Esophagus muscularis mucosa (tissue), 4 donors: ENCODE results near the gene SFRP5. TPM values are rescaled to one million over a fixed set of nuclear protein-coding genes. Genes with fewer than 3 reads are reported as not detected.

ENCODE experiments used
- DNase-seq: peaks from one replicate; pipeline ENCODE4 v3.0.0-alpha.2; 2017; ENCODE audit errors: extremely low spot score
- H3K27ac ChIP-seq, 4 donors: fragments of 200-600 bp; sonication (generic); replicated peaks in 1 of 4; 1 replicate in 3 of 4; 2 replicates in 1 of 4; pipeline ENCODE4 v1.5.1; 2016 to 2019; ENCODE audit warnings: mild to moderate bottlenecking in 1 of 4
- H3K27me3 ChIP-seq, 4 donors: fragments of 200-600 bp; sonication (generic); one replicate each; pipeline versions ENCODE4 v1.5.1 to v1.6.0; 2016 to 2019
- H3K36me3 ChIP-seq, 4 donors: fragments of 200-600 bp; sonication (generic); one replicate each; pipeline ENCODE4 v1.5.1; 2016 to 2019
- H3K4me1 ChIP-seq, 4 donors: fragments of 200-600 bp; sonication (generic); one replicate each; pipeline ENCODE4 v1.5.1; 2016 to 2019
- H3K4me3 ChIP-seq, 4 donors: fragments of 200-600 bp; sonication (generic); 1 replicate in 2 of 4; 2 replicates in 2 of 4; pipeline ENCODE4 v1.5.1; 2016 to 2019; ENCODE audit warnings: mild to moderate bottlenecking in 4 of 4, moderate library complexity in 1 of 4
- H3K9me3 ChIP-seq, 4 donors: fragments of 200-600 bp; sonication (generic); 1 replicate in 3 of 4; 2 replicates in 1 of 4; pipeline ENCODE4 v1.5.1; 2016 to 2019
- EP300 ChIP-seq: sonication (generic); formaldehyde crosslinking; IDR thresholded peaks from one replicate; pipeline ENCODE4 v1.6.1; 2017; ENCODE audit warnings: antibody characterized with exemption
- POLR2A ChIP-seq: fragments of 450-650 bp; IDR thresholded peaks from one replicate; pipeline ENCODE4 v1.6.1; 2017; ENCODE audit warnings: antibody characterized with exemption, moderate library complexity, mild to moderate bottlenecking, low read depth
- POLR2AphosphoS5 ChIP-seq, 2 donors: sonication (generic); formaldehyde crosslinking; IDR thresholded peaks; one replicate each; pipeline ENCODE4 v1.6.1; 2017; ENCODE audit warnings: antibody characterized with exemption in 2 of 2
- WGBS: methylation state at CpG from one replicate; pipeline ENCODE4 v1.1.5; 2018; 5-methylcytosine and 5-hydroxymethylcytosine counted together
- intact Hi-C: fragments of 100-400 bp; cut with DNase I; formaldehyde crosslinking; loops from one replicate; pipeline ENCODE4 v1.15.1; 2023
- total RNA-seq, 4 donors: library from RNA; depleted of rRNA; stranded (reverse); fragments of >200 nt; gene quantifications; one replicate each; pipeline versions ENCODE4 v1.1.0 to v1.2.1, GENCODE V29; 2016
- TF ChIP-seq, protein P1 (sequence below), 3 experiments: fragments of 200-600 bp in 2 of 3; fragments of 450-650 bp in 1 of 3; sonication (generic) in 2 of 3; IDR thresholded peaks; one replicate each; pipeline ENCODE4 v1.5.1; 2017 to 2019; ENCODE audit warnings: antibody characterized with exemption in 3 of 3, mild to moderate bottlenecking in 2 of 3, moderate library complexity in 1 of 3

The SFRP5 gene
- total RNA-seq, 4 donors from 2014 or later: 19.9 to 41.3 (median 34.8) TPM

DNA sequence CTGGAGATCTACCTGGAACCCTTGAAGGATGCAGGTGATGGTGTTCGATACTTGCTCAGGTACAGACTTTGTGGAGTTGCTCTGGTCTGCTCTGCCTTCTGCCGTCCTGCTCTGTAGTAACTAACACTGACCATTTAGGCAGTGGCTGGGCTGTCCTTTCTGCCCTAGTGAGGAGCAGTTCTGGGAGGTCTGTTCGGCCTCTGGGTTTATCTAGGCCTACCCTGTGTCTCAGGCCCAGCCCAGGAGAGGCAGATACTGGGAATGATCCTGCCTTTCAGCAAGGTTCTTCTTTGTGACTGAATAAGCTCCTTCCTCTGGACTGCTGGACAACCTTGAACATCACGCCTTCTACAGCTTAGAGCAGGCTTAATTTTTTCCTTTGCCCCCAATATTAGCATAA, 33.2 kb downstream of the SFRP5 start:
- DNase-seq: no peak
- H3K9me3 ChIP-seq: no peaks in the 10 kb centered on the region
- H3K27ac ChIP-seq: no peak overlapping the region
- H3K4me1 ChIP-seq: peaks cover 17 to 32% (median 28%) of the 10 kb centered on the region in 4 donors
- H3K4me3 ChIP-seq: peak overlapping the region in 1 of 4 donors; percentile 88
- no peaks in the 10 kb centered on the region for H3K27me3 ChIP-seq
- WGBS: 98% methylated on average over 4 of the region's 4 CpGs
- TF ChIP-seq EP300: no peak
- TF ChIP-seq, protein P1, sequence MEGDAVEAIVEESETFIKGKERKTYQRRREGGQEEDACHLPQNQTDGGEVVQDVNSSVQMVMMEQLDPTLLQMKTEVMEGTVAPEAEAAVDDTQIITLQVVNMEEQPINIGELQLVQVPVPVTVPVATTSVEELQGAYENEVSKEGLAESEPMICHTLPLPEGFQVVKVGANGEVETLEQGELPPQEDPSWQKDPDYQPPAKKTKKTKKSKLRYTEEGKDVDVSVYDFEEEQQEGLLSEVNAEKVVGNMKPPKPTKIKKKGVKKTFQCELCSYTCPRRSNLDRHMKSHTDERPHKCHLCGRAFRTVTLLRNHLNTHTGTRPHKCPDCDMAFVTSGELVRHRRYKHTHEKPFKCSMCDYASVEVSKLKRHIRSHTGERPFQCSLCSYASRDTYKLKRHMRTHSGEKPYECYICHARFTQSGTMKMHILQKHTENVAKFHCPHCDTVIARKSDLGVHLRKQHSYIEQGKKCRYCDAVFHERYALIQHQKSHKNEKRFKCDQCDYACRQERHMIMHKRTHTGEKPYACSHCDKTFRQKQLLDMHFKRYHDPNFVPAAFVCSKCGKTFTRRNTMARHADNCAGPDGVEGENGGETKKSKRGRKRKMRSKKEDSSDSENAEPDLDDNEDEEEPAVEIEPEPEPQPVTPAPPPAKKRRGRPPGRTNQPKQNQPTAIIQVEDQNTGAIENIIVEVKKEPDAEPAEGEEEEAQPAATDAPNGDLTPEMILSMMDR (IDR thresholded peaks at IDR 0.05): no peak
- TF ChIP-seq POLR2AphosphoS5 (IDR thresholded peaks at IDR 0.05): no peak
- no peak for TF ChIP-seq POLR2A
- peaks cover 0 to 52% (median 28%) of the 10 kb centered on the region in 4 donors for H3K36me3 ChIP-seq
- intact Hi-C loops: no loop called here

DNA sequence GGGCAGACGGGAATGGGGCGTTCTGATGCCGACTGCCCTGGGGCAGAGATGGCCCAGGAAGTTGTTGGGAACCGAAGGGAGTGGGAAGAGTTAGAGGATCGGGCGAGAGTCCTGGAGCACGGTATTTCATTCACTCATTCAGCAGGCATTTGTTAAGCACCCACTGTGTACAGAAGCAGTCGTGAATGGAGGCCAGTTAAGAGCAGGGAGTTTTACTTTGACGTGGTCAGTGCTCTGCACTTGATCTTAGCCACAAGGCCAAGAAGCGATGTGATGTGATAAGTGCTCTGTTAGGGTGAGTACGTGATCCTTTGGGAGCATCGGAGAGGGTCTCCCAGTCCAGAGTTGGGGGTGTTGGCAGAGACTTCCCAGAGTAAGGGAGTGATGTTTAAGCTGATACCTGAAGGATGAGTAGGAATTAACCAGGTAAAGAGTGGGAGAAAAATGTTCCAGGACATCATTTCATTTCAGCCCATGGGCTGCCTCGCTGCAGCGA, 34.0 kb downstream of the SFRP5 start:
- H3K4me3 ChIP-seq: peak overlapping the region; percentile 73 to 93 (median 86)
- no peak for TF ChIP-seq EP300
- TF ChIP-seq, protein P1 (IDR thresholded peaks at IDR 0.05): no peak
- TF ChIP-seq POLR2AphosphoS5 (IDR thresholded peaks at IDR 0.05): no peak
- no peak for TF ChIP-seq POLR2A
- no peaks in the 10 kb centered on the region for H3K27me3 ChIP-seq
- no peak for DNase-seq
- WGBS: 32% methylated on average over 14 of the region's 14 CpGs
- H3K4me1 ChIP-seq: peaks cover 17 to 32% (median 24%) of the 10 kb centered on the region in 4 donors
- H3K36me3 ChIP-seq: peaks cover 0 to 44% (median 22%) of the 10 kb centered on the region in 4 donors
- no peaks in the 10 kb centered on the region for H3K9me3 ChIP-seq
- peak overlapping the region; percentile 87 to 95 (median 90) for H3K27ac ChIP-seq
- intact Hi-C loops: no loop called here

DNA sequence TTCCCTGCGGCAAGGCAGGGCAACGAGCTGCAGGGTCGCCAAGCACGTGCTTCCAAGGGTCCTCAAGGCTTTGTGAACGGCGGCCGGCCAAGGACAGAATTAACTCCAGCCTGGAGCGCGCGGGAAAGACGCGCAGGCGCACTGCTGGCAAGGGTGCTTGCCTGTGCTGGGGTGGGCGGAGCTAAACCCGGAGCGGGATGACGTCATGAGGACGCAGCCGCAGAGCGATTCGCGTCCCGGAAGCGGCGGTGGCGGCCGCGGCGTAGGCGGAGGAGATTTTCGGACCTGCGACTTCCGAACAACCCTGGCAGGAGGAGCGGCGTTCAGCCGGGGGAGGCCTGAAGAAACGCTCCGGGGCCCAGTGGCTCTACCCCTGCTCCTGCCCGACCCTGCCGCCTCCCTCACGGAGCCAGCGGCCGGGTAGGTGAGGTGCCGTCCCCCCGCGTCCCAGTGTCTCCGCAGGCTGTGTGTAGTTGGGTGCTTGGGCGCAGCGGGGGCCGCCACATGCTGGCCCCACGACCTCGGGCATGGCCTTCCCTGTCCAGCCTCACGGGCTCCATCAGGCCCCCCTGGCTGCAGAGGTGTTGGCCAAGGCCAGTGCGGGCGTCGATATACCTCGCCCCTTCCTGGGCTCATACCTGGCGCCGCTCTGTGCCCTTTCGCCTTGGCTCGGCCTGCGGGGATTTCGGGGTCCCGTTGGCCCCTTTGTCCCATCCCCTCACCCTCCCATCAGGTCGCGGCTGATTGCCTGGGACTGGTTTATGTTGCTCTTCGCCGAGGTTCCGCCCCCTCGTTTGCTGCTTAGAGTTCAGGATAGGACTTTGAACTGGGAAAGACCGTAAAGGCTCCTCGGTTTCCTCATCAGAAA, 34.7 kb downstream of the SFRP5 start, which contains the start of gene ZFYVE27:
ZFYVE27 (plus strand) TSS at position 227 of the 868 bp plus-strand sequence. CDS start 1,350 bp downstream, outside the sequence.
- Histone ChIP-seq H3K36me3 (peaks cover 0 to 37% (median 22%) of the 10 kb centered on the region in 4 donors), H3K27ac (peak within 1 kb of the TSS; percentile 87 to 95 (median 90)), H3K27me3 (no peaks in the 10 kb centered on the region), H3K9me3 (no peaks in the 10 kb centered on the region), H3K4me1 (peaks cover 15 to 32% (median 24%) of the 10 kb centered on the region in 4 donors), H3K4me3 (peak within 1 kb of the TSS; percentile 73 to 93 (median 86))
- TF ChIP-seq POLR2AphosphoS5 (IDR thresholded peaks at IDR 0.05): peak; percentile 99 to 100
- no peak for TF ChIP-seq EP300
- TF ChIP-seq POLR2A: peak; percentile 95
- intact Hi-C loops: no loop called here
- WGBS: under 1% methylated on average over 32 of the region's 72 CpGs
- peak; percentile 98 for DNase-seq

DNA sequence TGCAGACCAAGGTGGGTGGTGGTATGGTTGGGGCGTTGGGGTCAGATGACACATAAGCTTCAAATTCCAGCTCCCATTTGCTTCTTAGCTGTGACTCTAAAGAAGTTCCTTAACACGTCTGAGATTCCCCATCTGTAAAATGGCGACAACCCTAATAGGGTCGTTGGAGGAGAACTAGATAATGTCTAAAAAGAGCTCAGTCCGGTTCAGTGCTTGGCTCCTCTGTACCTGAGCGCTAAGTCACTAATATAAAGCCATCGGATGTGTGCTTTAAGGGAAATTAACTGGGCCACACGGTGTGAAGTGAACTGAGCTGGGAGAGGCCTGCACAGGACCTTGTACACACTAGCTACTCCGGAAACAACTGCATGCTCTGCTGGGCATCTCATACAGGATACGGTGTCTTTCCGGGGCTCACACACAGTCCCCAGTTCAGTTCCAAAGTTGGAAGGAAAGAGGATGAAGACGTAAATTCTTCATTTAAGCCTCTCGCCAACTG, 35.3 kb downstream of the SFRP5 start:
- Histone ChIP-seq H3K4me1 (peaks cover 15 to 38% (median 28%) of the 10 kb centered on the region in 4 donors), H3K27ac (peak overlapping the region; percentile 87 to 95 (median 90)), H3K27me3 (no peaks in the 10 kb centered on the region), H3K4me3 (peak overlapping the region; percentile 73 to 93 (median 86)), H3K36me3 (peaks cover 0 to 30% (median 20%) of the 10 kb centered on the region in 4 donors), H3K9me3 (no peaks in the 10 kb centered on the region)
- WGBS: 78% methylated on average over 12 of the region's 13 CpGs
- intact Hi-C loops: no loop called here
- TF ChIP-seq POLR2AphosphoS5 (IDR thresholded peaks at IDR 0.05) (no peak), POLR2A (no peak), EP300 (no peak)
- TF ChIP-seq, protein P1 (IDR thresholded peaks at IDR 0.05): no peak
- no peak for DNase-seq

DNA sequence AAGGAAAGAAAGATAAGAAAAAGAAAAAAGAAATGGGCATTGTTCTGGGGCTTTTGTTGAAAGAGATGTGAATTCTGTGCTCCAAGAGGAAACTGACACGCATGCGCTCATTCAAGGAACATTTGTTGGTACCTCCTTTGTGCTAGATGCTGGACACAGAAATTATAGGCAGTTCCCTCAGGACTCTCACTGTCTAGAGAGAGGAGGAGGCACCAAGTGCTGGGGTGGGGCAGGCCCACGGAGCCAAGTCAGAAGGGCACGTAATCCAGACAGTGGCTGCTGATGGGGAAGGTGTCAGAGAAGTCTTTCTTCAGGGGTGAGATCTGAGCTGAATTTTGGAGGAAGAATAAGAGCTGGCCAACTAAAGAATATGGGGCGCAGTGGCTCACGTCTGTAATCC, 37.8 kb downstream of the SFRP5 start:
- DNase-seq: no peak
- Histone ChIP-seq H3K27me3 (no peaks in the 10 kb centered on the region), H3K4me3 (no peak overlapping the region), H3K9me3 (no peaks in the 10 kb centered on the region), H3K36me3 (peaks cover 0 to 8% (median 2%) of the 10 kb centered on the region in 4 donors), H3K27ac (no peak overlapping the region), H3K4me1 (peaks cover 15 to 34% (median 25%) of the 10 kb centered on the region in 4 donors)
- intact Hi-C loops: loop anchor here (5.0 kb wide), 1 partner anchor 37 kb away; no protein-coding TSS in a partner anchor
- TF ChIP-seq POLR2AphosphoS5 (IDR thresholded peaks at IDR 0.05): no peak
- TF ChIP-seq EP300: no peak
- 78% methylated on average over 6 of the region's 6 CpGs for WGBS
